ENCODE results near the gene NBPF4. TPM values are rescaled to one million over a fixed set of nuclear protein-coding genes. Genes with fewer than 3 reads are reported as not detected.

The NBPF4 gene
- total RNA-seq, 1 experiment from 2014 or later = 0.07 TPM

DNA sequence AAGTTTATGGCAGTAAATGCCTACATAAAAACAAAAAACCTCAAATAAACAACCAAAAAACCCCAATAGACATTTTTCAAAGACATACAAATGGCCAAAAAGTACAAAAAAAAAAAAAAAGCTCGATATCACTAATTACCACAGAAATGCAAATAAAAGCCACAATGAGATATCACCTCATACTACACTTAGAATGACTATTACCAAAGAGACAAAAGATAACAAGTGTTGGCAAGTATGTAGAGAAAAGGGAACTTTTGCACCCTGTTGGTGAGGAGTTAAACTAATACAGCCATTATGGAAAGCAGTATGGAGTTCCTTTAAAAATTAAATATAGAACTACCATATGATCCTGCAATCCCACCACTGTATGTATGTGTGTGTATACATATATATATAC, 64.9 kb downstream of the NBPF4 start:
- Histone ChIP-seq H3K9me2 (replicated peaks; ENCODE audit: low read length) (no peaks in the 10 kb centered on the region), H3K9ac (ENCODE audit: low read length) (no peak overlapping the region), H3K36me3 (ENCODE audit: low read depth, low read length) (peaks cover 58% of the 10 kb centered on the region), H3K27ac (ENCODE audit: low read length) (no peak overlapping the region), H3F3A (ENCODE audit: low read length, unreplicated experiment) (no peaks in the 10 kb centered on the region), H2AFZ (ENCODE audit: low read length) (no peak overlapping the region), H3K4me2 (ENCODE audit: low read length) (no peak overlapping the region), H3K4me1 (ENCODE audit: insufficient read depth, low read length) (peaks cover 13% of the 10 kb centered on the region), H3K9me3 (ENCODE audit: low read length) (0 out of 2 replicates have a peak, but pooled peaks cover 5% of the 10 kb centered on the region), H3K27me3 (ENCODE audit: low read length) (no peaks in the 10 kb centered on the region), H3K4me3 (ENCODE audit: low read length) (no peak overlapping the region), H3K79me2 (ENCODE audit: low read length) (peaks cover 31% of the 10 kb centered on the region), H4K20me1 (ENCODE audit: low read length) (no peaks in the 10 kb centered on the region)
- intact Hi-C loops (cut with micrococcal nuclease) = no loop called here
- ATAC-seq = no peak
- ChIA-PET CTCF (no interaction called here), POLR2A (ENCODE audit: unreplicated experiment) (no interaction called here)
- DNase-seq = no peak
- BruUV-seq (replicated peaks) = no TSS peak
- TF ChIP-seq EZH2 (IDR thresholded peaks at IDR 0.05; ENCODE audit: low read length, unreplicated experiment) (no peak), EZH2phosphoT487 (IDR thresholded peaks at IDR 0.05; ENCODE audit: borderline replicate concordance, low read length) (no peak)
- TF ChIP-seq, protein P1, sequence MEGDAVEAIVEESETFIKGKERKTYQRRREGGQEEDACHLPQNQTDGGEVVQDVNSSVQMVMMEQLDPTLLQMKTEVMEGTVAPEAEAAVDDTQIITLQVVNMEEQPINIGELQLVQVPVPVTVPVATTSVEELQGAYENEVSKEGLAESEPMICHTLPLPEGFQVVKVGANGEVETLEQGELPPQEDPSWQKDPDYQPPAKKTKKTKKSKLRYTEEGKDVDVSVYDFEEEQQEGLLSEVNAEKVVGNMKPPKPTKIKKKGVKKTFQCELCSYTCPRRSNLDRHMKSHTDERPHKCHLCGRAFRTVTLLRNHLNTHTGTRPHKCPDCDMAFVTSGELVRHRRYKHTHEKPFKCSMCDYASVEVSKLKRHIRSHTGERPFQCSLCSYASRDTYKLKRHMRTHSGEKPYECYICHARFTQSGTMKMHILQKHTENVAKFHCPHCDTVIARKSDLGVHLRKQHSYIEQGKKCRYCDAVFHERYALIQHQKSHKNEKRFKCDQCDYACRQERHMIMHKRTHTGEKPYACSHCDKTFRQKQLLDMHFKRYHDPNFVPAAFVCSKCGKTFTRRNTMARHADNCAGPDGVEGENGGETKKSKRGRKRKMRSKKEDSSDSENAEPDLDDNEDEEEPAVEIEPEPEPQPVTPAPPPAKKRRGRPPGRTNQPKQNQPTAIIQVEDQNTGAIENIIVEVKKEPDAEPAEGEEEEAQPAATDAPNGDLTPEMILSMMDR (conservative IDR thresholded peaks at IDR 0.05; ENCODE audit: low read depth, low read length) = no peak

Other genes starting within 250 kb of the NBPF4 start
- 30.3 and 33.4 TPM in 2 replicates for gene SLC25A24, start 43.7 kb downstream of the NBPF4 start, total RNA-seq (2014; rRNA removed)
- gene NBPF6, start 206.3 kb upstream of the NBPF4 start, total RNA-seq (2014; rRNA removed) = 0.07 TPM in 1 of 2 replicates, not detected in the other